ENCODE data around the gene RNGTT.

- no peak for TF ChIP-seq POLR2A (IDR thresholded peaks at IDR 0.05; ENCODE audit: low read depth, low read length)
- no peak for TF ChIP-seq POU2F2 (IDR thresholded peaks at IDR 0.05; ENCODE audit: low read depth, low read length)
- TF ChIP-seq POLR2AphosphoS5 (IDR thresholded peaks at IDR 0.05; ENCODE audit: low read depth, low read length): no peak
- TF ChIP-seq TAF1 (IDR thresholded peaks at IDR 0.05; ENCODE audit: low read depth, low read length): no peak
Observed at GRCh38 chr6:88562353-88563276, 400.8 kb downstream of the RNGTT start.

Data from GM12891 (cell line).